VCaP (cell line): Measurements from ENCODE around the gene LRR1.

ENCODE experiments used
- H3K27ac ChIP-seq: fragments of 450-650 bp; 2 replicates; pipeline ENCODE4 v1.5.1; 2017
- CTCF ChIP-seq: fragments of 450-650 bp; conservative IDR thresholded peaks from 2 replicates; pipeline ENCODE4 v1.5.1; 2017; ENCODE audit warnings: mild to moderate bottlenecking, moderate library complexity

Gene LRR1

GRCh38 chr14:49612671-49613070, 13.9 kb downstream of the LRR1 start:
- H3K27ac ChIP-seq = no peak overlapping the region
- TF ChIP-seq CTCF = no peak

GRCh38 chr14:49614196-49614595, 15.5 kb downstream of the LRR1 start:
- no peak for TF ChIP-seq CTCF

GRCh38 chr14:49615776-49616175, 17.0 kb downstream of the LRR1 start:
- H3K27ac ChIP-seq = no peak overlapping the region
- TF ChIP-seq CTCF = no peak

More at GRCh38 chr14:49614196-49614595, 15.5 kb downstream of the LRR1 start:
- H3K27ac ChIP-seq = no peak overlapping the region

GRCh38 chr14:49617852-49618519, 19.2 kb downstream of the LRR1 start:
- TF ChIP-seq CTCF = no peak
- H3K27ac ChIP-seq = no peak overlapping the region

GRCh38 chr14:49619273-49619672, 20.5 kb downstream of the LRR1 start:
- peak overlapping the region; percentile 94 for H3K27ac ChIP-seq

GRCh38 chr14:49619730-49620129, 21.0 kb downstream of the LRR1 start:
- H3K27ac ChIP-seq = peak overlapping the region; percentile 94
- no peak for TF ChIP-seq CTCF

GRCh38 chr14:49620182-49621113, 21.7 kb downstream of the LRR1 start, which contains the start of the genes MGAT2 and RPL36AL:
MGAT2 (plus strand) TSS chr14:49620799; CDS start chr14:49621269, 470 bp downstream.
RPL36AL (minus strand) TSS chr14:49620626; CDS start chr14:49619104, 1,522 bp downstream.
- TF ChIP-seq CTCF = no peak; the same call in 1 of the 2 replicates
- peak within 1 kb of the TSS; percentile 94 for H3K27ac ChIP-seq
